Caco-2 (cell line): ENCODE measurements around the gene LCTL. TPM values are rescaled to one million over a fixed set of nuclear protein-coding genes. Genes with fewer than 3 reads are reported as not detected.

Source experiments
- BruUV-seq: library from RNA; stranded (reverse); fragments of 400-500 nt; replicated peaks from 2 replicates; lab custom pipeline; 2021; lab: Mats Ljungman, UMichigan
- CTCF ChIA-PET: fragments of 300-600 bp; sonication (Branson Sonifier 250); formaldehyde crosslinking; loops from one replicate; lab custom pipeline; 2022; ENCODE audit warnings: antibody characterized with exemption; lab: Charles Lee
- POLR2A ChIA-PET: fragments of 300-600 bp; sonication (Branson Sonifier 250); formaldehyde crosslinking; loops from one replicate; lab custom pipeline; 2022; ENCODE audit warnings: antibody characterized with exemption; lab: Charles Lee
- DNase-seq, 2 experiments: peaks; one replicate each; pipeline versions ENCODE4 v3.0.0 to v3.0.0-alpha.2; 2020 to 2022
- H3K27me3 ChIP-seq: replicated peaks from 2 replicates; pipeline ENCODE4 v1.6.0; 2011; ENCODE audit warnings: low read length; ENCODE audit not compliant: control insufficient read depth, insufficient read depth
- H3K36me3 ChIP-seq: 2 replicates; pipeline ENCODE4 v1.5.1; 2011; ENCODE audit warnings: low read length; ENCODE audit not compliant: control insufficient read depth, insufficient read depth
- H3K4me1 ChIP-seq: fragments of 250-450 bp; sonication (Bioruptor Pico); 2 replicates; pipeline ENCODE4 v1.5.1; 2020; ENCODE audit warnings: mild to moderate bottlenecking
- H3K4me3 ChIP-seq: 2 replicates; pipeline ENCODE4 v1.5.1; 2011; ENCODE audit warnings: low read depth, mild to moderate bottlenecking, control low read depth, low read length
- H3K9me3 ChIP-seq: fragments of 250-450 bp; sonication (Bioruptor Pico); 2 replicates; pipeline ENCODE4 v1.5.1; 2020; ENCODE audit warnings: mild to moderate bottlenecking, moderate library complexity
- H3K27ac Mint-ChIP-seq: one replicate; pipeline ENCODE4 v1.8.0; 2022; ENCODE audit warnings: mixed read lengths; ENCODE audit not compliant: unreplicated experiment
- H3K27me3 Mint-ChIP-seq: one replicate; pipeline ENCODE4 v1.8.0; 2022; ENCODE audit warnings: mixed read lengths; ENCODE audit not compliant: insufficient read depth, unreplicated experiment
- H3K36me3 Mint-ChIP-seq: one replicate; pipeline ENCODE4 v1.8.0; 2022; ENCODE audit warnings: mild to moderate bottlenecking, mixed read lengths; ENCODE audit not compliant: insufficient read depth, unreplicated experiment
- H3K4me1 Mint-ChIP-seq: one replicate; pipeline ENCODE4 v1.8.0; 2022; ENCODE audit warnings: low read depth, mixed read lengths; ENCODE audit not compliant: unreplicated experiment
- H3K4me3 Mint-ChIP-seq: one replicate; pipeline ENCODE4 v1.8.0; 2022; ENCODE audit warnings: mild to moderate bottlenecking, moderate library complexity, mixed read lengths; ENCODE audit not compliant: unreplicated experiment
- H3K9me3 Mint-ChIP-seq: one replicate; pipeline ENCODE4 v1.8.0; 2022; ENCODE audit warnings: mixed read lengths; ENCODE audit not compliant: unreplicated experiment
- CTCF ChIP-seq, 2 experiments: fragments of 200-600 bp in 1 of 2; IDR thresholded peaks; 1 replicate in 1 of 2; 2 replicates in 1 of 2; pipeline versions ENCODE4 v1.5.1 to v1.8.0; 2011 to 2022; ENCODE audit warnings: antibody characterized with exemption in 1 of 2, control low read depth in 1 of 2, inconsistent platforms in 1 of 2, low read depth in 1 of 2, low read length in 1 of 2, mild to moderate bottlenecking in 1 of 2, moderate library complexity in 1 of 2; ENCODE audit not compliant: insufficient read depth in 1 of 2, severe bottlenecking in 1 of 2, unreplicated experiment in 1 of 2
- intact Hi-C: fragments of 100-400 bp; cut with micrococcal nuclease; formaldehyde crosslinking; loops from one replicate; pipeline ENCODE4 v1.10.0; 2022; ENCODE audit not compliant: unreplicated experiment
- total RNA-seq: library from RNA; stranded (reverse); gene quantifications from 2 replicates; pipeline ENCODE4 v1.2.3, GENCODE V29; 2022

The LCTL gene
- total RNA-seq, 1 experiment from 2014 or later = not detected

- no TSS peak for BruUV-seq
- no peaks in the 10 kb centered on the region for H3K36me3 ChIP-seq
- TF ChIP-seq CTCF (IDR thresholded peaks at IDR 0.05; ENCODE audit: insufficient read depth in 1 of 2, low read depth in 1 of 2, low read length in 1 of 2, severe bottlenecking in 1 of 2, unreplicated experiment in 1 of 2) = no peak
- H3K4me1 ChIP-seq = no peaks in the 10 kb centered on the region
- H3K27ac Mint-ChIP-seq = no peak overlapping the region
- H3K27me3 ChIP-seq = no peaks in the 10 kb centered on the region
- ChIA-PET POLR2A (no interaction called here), CTCF (interaction anchor here (0.5 kb wide), 1 partner anchor 22 kb away, joined by 4 read pairs; no protein-coding TSS in a partner anchor)
- DNase-seq = no peak
- no peaks in the 10 kb centered on the region for H3K9me3 Mint-ChIP-seq
- H3K4me3 ChIP-seq = no peak overlapping the region
- intact Hi-C loops = no loop called here
- no peaks in the 10 kb centered on the region for H3K27me3 Mint-ChIP-seq
- no peaks in the 10 kb centered on the region for H3K36me3 Mint-ChIP-seq
- H3K9me3 ChIP-seq = no peaks in the 10 kb centered on the region
- H3K4me1 Mint-ChIP-seq = no peaks in the 10 kb centered on the region
- H3K4me3 Mint-ChIP-seq = no peak overlapping the region
These were observed 607 bp downstream of the LCTL start for GRCh38 chr15:66565141-66565641.

- no peak for TF ChIP-seq CTCF (IDR thresholded peaks at IDR 0.05; ENCODE audit: insufficient read depth in 1 of 2, low read depth in 1 of 2, low read length in 1 of 2, severe bottlenecking in 1 of 2, unreplicated experiment in 1 of 2)
- H3K27me3 Mint-ChIP-seq = no peaks in the 10 kb centered on the region
- no TSS peak for BruUV-seq
- no peak for DNase-seq
- no peak overlapping the region for H3K27ac Mint-ChIP-seq
- no peaks in the 10 kb centered on the region for H3K4me1 ChIP-seq
- ChIA-PET CTCF (interaction anchor here (0.5 kb wide), 1 partner anchor 23 kb away, joined by 4 read pairs; no protein-coding TSS in a partner anchor), POLR2A (interaction anchor here (0.6 kb wide), 1 partner anchor 94 kb away, joined by 3 read pairs; no protein-coding TSS in a partner anchor)
- H3K4me1 Mint-ChIP-seq = no peaks in the 10 kb centered on the region
- no peaks in the 10 kb centered on the region for H3K9me3 ChIP-seq
- no peaks in the 10 kb centered on the region for H3K27me3 ChIP-seq
- intact Hi-C loops = no loop called here
- no peaks in the 10 kb centered on the region for H3K36me3 Mint-ChIP-seq
- H3K9me3 Mint-ChIP-seq = no peaks in the 10 kb centered on the region
- H3K4me3 Mint-ChIP-seq = no peak overlapping the region
- no peak overlapping the region for H3K4me3 ChIP-seq
- no peaks in the 10 kb centered on the region for H3K36me3 ChIP-seq
These were observed 1.4 kb downstream of the LCTL start for GRCh38 chr15:66564136-66565041.

DNA sequence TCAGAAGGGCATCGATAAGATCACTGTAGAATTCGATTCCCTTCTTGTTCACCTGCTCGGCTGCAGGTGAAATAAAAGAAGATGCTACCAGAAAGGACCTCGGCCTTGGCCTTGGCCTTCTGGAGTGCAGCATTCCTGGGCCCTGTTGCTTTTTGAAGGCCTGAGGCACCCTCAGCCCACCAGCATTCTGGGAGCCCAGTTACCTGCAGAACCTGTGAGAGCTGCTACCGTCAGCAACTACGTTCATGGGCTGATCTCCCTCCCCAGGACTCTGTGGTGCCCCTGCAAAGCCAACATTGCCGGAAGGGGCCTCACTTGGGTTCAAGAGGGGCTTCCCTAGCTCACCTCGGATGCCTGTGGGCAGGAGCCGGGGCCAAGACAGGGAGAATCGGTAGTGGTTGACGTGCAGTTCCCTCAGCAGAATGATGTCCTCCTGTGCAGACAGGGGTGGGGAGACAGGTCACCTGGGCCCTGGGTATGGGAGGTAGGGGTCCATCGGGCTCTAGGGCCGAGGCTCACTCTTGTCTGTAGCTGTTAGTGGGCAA, 2.2 kb downstream of the LCTL start:
- Mint-ChIP-seq H3K27ac (no peak overlapping the region), H3K4me3 (no peak overlapping the region), H3K9me3 (no peaks in the 10 kb centered on the region), H3K27me3 (no peaks in the 10 kb centered on the region), H3K4me1 (no peaks in the 10 kb centered on the region), H3K36me3 (no peaks in the 10 kb centered on the region)
- ChIA-PET POLR2A (interaction anchor here (0.6 kb wide), 1 partner anchor 95 kb away, joined by 3 read pairs; no protein-coding TSS in a partner anchor), CTCF (no interaction called here)
- DNase-seq = no peak
- intact Hi-C loops = no loop called here
- H3K9me3 ChIP-seq = no peaks in the 10 kb centered on the region
- H3K27me3 ChIP-seq = no peaks in the 10 kb centered on the region
- no peak overlapping the region for H3K4me3 ChIP-seq
- BruUV-seq = no TSS peak
- no peaks in the 10 kb centered on the region for H3K4me1 ChIP-seq
- no peak for TF ChIP-seq CTCF (IDR thresholded peaks at IDR 0.05; ENCODE audit: insufficient read depth in 1 of 2, low read depth in 1 of 2, low read length in 1 of 2, severe bottlenecking in 1 of 2, unreplicated experiment in 1 of 2)
- H3K36me3 ChIP-seq = no peaks in the 10 kb centered on the region
